Measurements from ENCODE around the gene NEK5.

- TF ChIP-seq, protein P1, sequence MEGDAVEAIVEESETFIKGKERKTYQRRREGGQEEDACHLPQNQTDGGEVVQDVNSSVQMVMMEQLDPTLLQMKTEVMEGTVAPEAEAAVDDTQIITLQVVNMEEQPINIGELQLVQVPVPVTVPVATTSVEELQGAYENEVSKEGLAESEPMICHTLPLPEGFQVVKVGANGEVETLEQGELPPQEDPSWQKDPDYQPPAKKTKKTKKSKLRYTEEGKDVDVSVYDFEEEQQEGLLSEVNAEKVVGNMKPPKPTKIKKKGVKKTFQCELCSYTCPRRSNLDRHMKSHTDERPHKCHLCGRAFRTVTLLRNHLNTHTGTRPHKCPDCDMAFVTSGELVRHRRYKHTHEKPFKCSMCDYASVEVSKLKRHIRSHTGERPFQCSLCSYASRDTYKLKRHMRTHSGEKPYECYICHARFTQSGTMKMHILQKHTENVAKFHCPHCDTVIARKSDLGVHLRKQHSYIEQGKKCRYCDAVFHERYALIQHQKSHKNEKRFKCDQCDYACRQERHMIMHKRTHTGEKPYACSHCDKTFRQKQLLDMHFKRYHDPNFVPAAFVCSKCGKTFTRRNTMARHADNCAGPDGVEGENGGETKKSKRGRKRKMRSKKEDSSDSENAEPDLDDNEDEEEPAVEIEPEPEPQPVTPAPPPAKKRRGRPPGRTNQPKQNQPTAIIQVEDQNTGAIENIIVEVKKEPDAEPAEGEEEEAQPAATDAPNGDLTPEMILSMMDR (IDR thresholded peaks at IDR 0.05) = peak in 1 of 4 experiments; percentile 15
- no peak for TF ChIP-seq POLR2A (IDR thresholded peaks at IDR 0.05)
These were observed 117.8 kb downstream of the NEK5 start, which contains the start of gene ATP7B for GRCh38 chr13:52010890-52011631.

Measured in prostate gland (tissue), 2 donors.